ENCODE data around the gene XRCC3. TPM values are rescaled to one million over a fixed set of nuclear protein-coding genes. Genes with fewer than 3 reads are reported as not detected.

The XRCC3 gene
- total RNA-seq, 2 donors from 2014 or later, result 39.2 to 42.6 TPM

DNA sequence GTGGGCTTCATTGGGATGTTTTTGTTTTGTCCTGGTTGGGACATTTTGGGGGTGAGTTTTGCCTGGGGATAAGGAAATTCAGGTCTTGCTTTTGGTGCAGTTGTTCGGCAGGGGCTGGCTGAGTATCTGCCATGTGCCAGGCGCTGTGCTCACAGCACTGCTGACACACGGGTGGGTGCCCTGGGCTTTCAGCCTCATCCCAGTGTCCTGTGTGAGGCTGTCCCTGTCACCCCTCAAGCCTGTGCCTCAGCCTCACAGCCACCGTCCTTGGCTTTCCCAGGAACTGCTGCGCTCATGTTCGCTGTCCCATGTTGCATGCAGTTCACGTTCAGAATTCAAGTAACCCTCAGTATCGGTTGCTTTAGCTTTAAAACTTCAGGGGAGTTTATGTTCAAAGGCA, 24.9 kb downstream of the XRCC3 start:
- H3K27me3 Mint-ChIP-seq (ENCODE audit: insufficient read depth), result no peaks in the 10 kb centered on the region
- H3K36me3 ChIP-seq (ENCODE audit: control insufficient read depth, insufficient read depth, low read length), result peaks cover 89% of the 10 kb centered on the region
- TF ChIP-seq, protein P1, sequence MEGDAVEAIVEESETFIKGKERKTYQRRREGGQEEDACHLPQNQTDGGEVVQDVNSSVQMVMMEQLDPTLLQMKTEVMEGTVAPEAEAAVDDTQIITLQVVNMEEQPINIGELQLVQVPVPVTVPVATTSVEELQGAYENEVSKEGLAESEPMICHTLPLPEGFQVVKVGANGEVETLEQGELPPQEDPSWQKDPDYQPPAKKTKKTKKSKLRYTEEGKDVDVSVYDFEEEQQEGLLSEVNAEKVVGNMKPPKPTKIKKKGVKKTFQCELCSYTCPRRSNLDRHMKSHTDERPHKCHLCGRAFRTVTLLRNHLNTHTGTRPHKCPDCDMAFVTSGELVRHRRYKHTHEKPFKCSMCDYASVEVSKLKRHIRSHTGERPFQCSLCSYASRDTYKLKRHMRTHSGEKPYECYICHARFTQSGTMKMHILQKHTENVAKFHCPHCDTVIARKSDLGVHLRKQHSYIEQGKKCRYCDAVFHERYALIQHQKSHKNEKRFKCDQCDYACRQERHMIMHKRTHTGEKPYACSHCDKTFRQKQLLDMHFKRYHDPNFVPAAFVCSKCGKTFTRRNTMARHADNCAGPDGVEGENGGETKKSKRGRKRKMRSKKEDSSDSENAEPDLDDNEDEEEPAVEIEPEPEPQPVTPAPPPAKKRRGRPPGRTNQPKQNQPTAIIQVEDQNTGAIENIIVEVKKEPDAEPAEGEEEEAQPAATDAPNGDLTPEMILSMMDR (conservative IDR thresholded peaks at IDR 0.05), result no peak
- DNase-seq, result no peak
- H3K4me1 ChIP-seq (ENCODE audit: control insufficient read depth, insufficient read depth, low read length), result no peaks in the 10 kb centered on the region
- H3K27ac ChIP-seq (ENCODE audit: low read depth, low read length), result no peak overlapping the region
- no peaks in the 10 kb centered on the region for H3K9me3 ChIP-seq (ENCODE audit: control insufficient read depth, low read length)
- H3K4me3 ChIP-seq (ENCODE audit: low read length), result no peak overlapping the region
- H3K9me3 Mint-ChIP-seq, result no peaks in the 10 kb centered on the region
- no peak overlapping the region for H3K9ac ChIP-seq (ENCODE audit: extremely low read depth, low read length, poor library complexity, severe bottlenecking)
- H3K36me3 Mint-ChIP-seq (ENCODE audit: low read depth), result peaks cover 54% of the 10 kb centered on the region
- H3K4me1 Mint-ChIP-seq, result no peaks in the 10 kb centered on the region
- no peaks in the 10 kb centered on the region for H3K27me3 ChIP-seq (ENCODE audit: control insufficient read depth, insufficient read depth, low read length, poor library complexity, severe bottlenecking)
- H3K27ac Mint-ChIP-seq, result peak overlapping the region; percentile 58
- 96 to 100% methylated on average over 4 to 8 of the region's 8 CpGs for WGBS, 2 experiments (ENCODE audit: insufficient coverage in 1 of 2, insufficient read length in 1 of 2)
- H3K4me3 Mint-ChIP-seq, result no peak overlapping the region

DNA sequence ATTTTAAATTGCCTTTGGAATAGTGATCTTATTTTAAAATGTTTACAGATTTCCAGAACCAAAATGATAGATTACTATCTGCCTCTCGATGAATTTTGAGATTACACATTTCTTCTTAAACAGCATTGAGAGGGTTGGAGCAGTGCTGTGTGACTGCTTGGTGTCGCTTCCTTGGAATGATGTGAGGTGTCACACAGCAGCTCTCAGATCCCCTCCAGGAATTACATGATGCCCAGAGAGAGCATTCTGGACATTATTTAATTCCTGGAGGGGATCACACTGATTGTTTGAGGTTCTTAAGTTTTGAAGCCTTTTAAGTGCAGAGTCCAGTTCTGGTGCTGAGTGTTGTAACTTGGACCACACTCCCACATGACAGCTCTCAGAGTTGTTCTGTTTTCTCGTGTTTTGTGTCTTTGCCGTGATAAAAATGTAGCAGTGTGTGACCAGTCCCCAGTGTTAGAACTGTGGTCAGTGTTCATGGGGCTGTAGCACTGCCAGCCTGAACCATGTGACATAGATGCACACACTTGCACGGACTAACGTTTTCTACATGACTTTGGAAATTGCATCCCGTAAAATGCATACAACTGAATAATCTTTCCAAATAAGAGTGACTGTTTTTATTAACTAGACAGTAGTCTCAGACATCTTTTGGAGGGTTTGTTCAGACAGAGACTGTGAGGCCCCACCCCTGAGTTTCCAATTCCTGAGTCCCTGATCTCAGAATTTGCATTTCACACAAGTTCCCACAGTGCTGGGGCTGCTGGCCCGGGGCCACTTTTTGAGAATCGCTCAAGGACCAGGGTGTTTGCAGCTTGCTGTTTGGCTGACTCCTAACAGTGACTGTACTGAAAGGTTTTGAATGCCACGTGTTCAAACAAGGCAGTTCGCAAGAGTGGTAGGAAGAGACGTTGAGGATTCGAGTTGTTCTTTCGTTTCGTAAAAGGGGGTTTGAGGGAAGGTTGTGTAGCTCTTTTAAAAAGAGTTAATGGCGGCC, 26.0 kb downstream of the XRCC3 start:
- no peak overlapping the region for H3K4me3 Mint-ChIP-seq
- 92 to 94% methylated on average over 15 to 16 of the region's 16 CpGs for WGBS, 2 experiments (ENCODE audit: insufficient coverage in 1 of 2, insufficient read length in 1 of 2)
- no peak for DNase-seq

DNA sequence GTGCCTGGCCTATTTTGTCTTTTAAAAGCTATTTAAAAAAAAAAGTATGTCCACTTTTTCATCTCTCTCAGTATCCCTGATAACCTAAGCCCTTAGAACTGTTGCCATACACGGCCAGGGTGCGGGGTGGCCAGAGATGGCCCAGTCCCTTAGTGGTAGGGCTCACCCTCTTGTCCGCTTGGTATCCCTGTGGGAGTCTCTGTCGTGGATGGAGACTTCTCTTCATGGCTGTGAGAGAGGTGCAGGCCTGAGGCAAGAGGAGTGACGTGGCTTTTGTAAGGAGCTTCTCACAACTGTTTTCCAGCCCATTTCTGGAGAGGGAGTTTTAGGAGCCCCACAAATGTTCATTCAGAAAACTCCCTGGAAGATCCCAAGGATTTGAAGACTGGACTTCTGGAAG, 26.8 kb downstream of the XRCC3 start:
- no peak overlapping the region for H3K9ac ChIP-seq (ENCODE audit: extremely low read depth, low read length, poor library complexity, severe bottlenecking)
- no peak overlapping the region for H3K27ac ChIP-seq (ENCODE audit: low read depth, low read length)
- no peak overlapping the region for H3K4me3 Mint-ChIP-seq
- H3K27ac Mint-ChIP-seq, result no peak overlapping the region
- no peaks in the 10 kb centered on the region for H3K27me3 ChIP-seq (ENCODE audit: control insufficient read depth, insufficient read depth, low read length, poor library complexity, severe bottlenecking)
- H3K36me3 ChIP-seq (ENCODE audit: control insufficient read depth, insufficient read depth, low read length), result peaks cover 89% of the 10 kb centered on the region
- DNase-seq, result no peak
- H3K27me3 Mint-ChIP-seq (ENCODE audit: insufficient read depth), result no peaks in the 10 kb centered on the region
- H3K36me3 Mint-ChIP-seq (ENCODE audit: low read depth), result peaks cover 58% of the 10 kb centered on the region
- H3K9me3 Mint-ChIP-seq, result no peaks in the 10 kb centered on the region
- 96 to 100% methylated on average over 2 to 5 of the region's 5 CpGs for WGBS, 2 experiments (ENCODE audit: insufficient coverage in 1 of 2, insufficient read length in 1 of 2)
- TF ChIP-seq, protein P1 (conservative IDR thresholded peaks at IDR 0.05), result no peak
- no peak overlapping the region for H3K4me3 ChIP-seq (ENCODE audit: low read length)
- no peaks in the 10 kb centered on the region for H3K4me1 Mint-ChIP-seq
- no peaks in the 10 kb centered on the region for H3K9me3 ChIP-seq (ENCODE audit: control insufficient read depth, low read length)
- no peaks in the 10 kb centered on the region for H3K4me1 ChIP-seq (ENCODE audit: control insufficient read depth, insufficient read depth, low read length)

More for the DNA sequence above, 26.0 kb downstream of the XRCC3 start:
- no peaks in the 10 kb centered on the region for H3K9me3 ChIP-seq (ENCODE audit: control insufficient read depth, low read length)
- H3K27me3 Mint-ChIP-seq (ENCODE audit: insufficient read depth), result no peaks in the 10 kb centered on the region
- no peaks in the 10 kb centered on the region for H3K9me3 Mint-ChIP-seq
- H3K27ac Mint-ChIP-seq, result peak overlapping the region; percentile 30
- peaks cover 89% of the 10 kb centered on the region for H3K36me3 ChIP-seq (ENCODE audit: control insufficient read depth, insufficient read depth, low read length)
- TF ChIP-seq, protein P1 (conservative IDR thresholded peaks at IDR 0.05), result no peak
- H3K9ac ChIP-seq (ENCODE audit: extremely low read depth, low read length, poor library complexity, severe bottlenecking), result no peak overlapping the region
- no peaks in the 10 kb centered on the region for H3K27me3 ChIP-seq (ENCODE audit: control insufficient read depth, insufficient read depth, low read length, poor library complexity, severe bottlenecking)
- H3K36me3 Mint-ChIP-seq (ENCODE audit: low read depth), result peaks cover 60% of the 10 kb centered on the region
- no peaks in the 10 kb centered on the region for H3K4me1 ChIP-seq (ENCODE audit: control insufficient read depth, insufficient read depth, low read length)
- no peaks in the 10 kb centered on the region for H3K4me1 Mint-ChIP-seq
- no peak overlapping the region for H3K4me3 ChIP-seq (ENCODE audit: low read length)
- peak overlapping the region; percentile 36 for H3K27ac ChIP-seq (ENCODE audit: low read depth, low read length)
